ENCODE results near the gene TRIP12.
A peak's percentile ranks its signal among the peaks of the same experiment; 100 is the strongest.

GRCh38 chr2:229715895-229716507, 205.8 kb downstream of the TRIP12 start:
- TF ChIP-seq CTCF (IDR thresholded peaks at IDR 0.05): peak in 5 of 7 experiments; percentile 10 to 52 (median 34)
- no peak for TF ChIP-seq POLR2A (IDR thresholded peaks at IDR 0.05)
